ENCODE results near the gene PLLP.
A peak's percentile ranks its signal among the peaks of the same experiment; 100 is the strongest.

DNA sequence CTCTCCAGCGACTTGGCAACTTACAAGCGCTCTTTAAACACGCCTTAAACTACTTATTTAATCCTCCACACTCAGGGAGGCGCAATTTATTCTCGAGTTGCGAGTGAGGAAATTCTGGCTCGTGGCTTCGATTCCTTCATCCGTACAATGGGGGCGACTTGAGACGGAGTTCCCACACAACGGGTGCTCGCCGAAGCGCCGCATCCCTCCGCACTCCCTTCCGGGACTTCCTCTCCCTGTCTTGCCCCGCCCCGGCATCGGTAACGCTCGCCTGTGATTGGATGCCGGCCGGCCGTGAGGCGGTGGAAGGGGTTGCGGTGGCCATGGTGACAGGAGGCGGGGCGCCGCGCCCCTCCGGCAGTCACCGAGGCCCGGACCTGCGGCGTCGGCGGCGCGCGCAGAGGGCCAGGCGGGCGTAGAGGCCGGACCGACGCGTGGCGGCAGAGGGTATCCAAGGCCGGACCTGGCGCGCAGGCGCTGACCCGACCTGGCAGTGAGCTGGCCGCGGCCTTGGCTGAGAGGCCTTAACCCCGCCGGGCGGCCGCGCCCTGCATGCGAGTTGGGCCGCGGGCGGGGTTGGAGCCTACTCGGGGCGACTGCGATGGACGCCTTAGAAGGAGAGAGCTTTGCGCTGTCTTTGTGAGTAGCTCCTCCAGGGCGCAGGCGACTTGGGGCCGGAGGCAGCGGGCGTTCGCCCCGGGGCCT, 39.6 kb downstream of the PLLP start, which contains the start of gene ARL2BP:
- TF ChIP-seq, protein P1, sequence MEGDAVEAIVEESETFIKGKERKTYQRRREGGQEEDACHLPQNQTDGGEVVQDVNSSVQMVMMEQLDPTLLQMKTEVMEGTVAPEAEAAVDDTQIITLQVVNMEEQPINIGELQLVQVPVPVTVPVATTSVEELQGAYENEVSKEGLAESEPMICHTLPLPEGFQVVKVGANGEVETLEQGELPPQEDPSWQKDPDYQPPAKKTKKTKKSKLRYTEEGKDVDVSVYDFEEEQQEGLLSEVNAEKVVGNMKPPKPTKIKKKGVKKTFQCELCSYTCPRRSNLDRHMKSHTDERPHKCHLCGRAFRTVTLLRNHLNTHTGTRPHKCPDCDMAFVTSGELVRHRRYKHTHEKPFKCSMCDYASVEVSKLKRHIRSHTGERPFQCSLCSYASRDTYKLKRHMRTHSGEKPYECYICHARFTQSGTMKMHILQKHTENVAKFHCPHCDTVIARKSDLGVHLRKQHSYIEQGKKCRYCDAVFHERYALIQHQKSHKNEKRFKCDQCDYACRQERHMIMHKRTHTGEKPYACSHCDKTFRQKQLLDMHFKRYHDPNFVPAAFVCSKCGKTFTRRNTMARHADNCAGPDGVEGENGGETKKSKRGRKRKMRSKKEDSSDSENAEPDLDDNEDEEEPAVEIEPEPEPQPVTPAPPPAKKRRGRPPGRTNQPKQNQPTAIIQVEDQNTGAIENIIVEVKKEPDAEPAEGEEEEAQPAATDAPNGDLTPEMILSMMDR (IDR thresholded peaks at IDR 0.05 in 2 of 3, conservative IDR thresholded peaks at IDR 0.05 in 1 of 3; ENCODE audit: borderline replicate concordance in 1 of 3, insufficient read depth in 1 of 3, low read depth in 2 of 3, low read length in 2 of 3): peak in 1 of 3 experiments; percentile 26; a peak in 1 of 6 replicates
- TF ChIP-seq CEBPB (IDR thresholded peaks at IDR 0.05; ENCODE audit: low read depth): no peak
- no peak for TF ChIP-seq ZNF274 (IDR thresholded peaks at IDR 0.05; ENCODE audit: low read depth, low read length)
- TF ChIP-seq, protein P2, sequence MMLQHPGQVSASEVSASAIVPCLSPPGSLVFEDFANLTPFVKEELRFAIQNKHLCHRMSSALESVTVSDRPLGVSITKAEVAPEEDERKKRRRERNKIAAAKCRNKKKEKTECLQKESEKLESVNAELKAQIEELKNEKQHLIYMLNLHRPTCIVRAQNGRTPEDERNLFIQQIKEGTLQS (IDR thresholded peaks at IDR 0.05): no peak
- TF ChIP-seq RAD21 (IDR thresholded peaks at IDR 0.05; ENCODE audit: low read depth): no peak
